Mesothelial cell of epicardium (in vitro differentiated cells): Measurements from ENCODE around the gene XIAP. TPM values are rescaled to one million over a fixed set of nuclear protein-coding genes. Genes with fewer than 3 reads are reported as not detected.
"Not testable (repeated sequence)": the region's sequence is repeated elsewhere in the genome, so short reads cannot be mapped to it uniquely, and the experiment has no call there.

Experiments used
- DNase-seq, 2 experiments: peaks; one replicate each; pipeline ENCODE4 v3.0.0; 2021; ENCODE audit warnings: low spot score in 2 of 2; ENCODE audit not compliant: unreplicated experiment in 2 of 2
- H3K27ac Mint-ChIP-seq: 2 replicates; pipeline ENCODE4 v1.8.0; 2021; ENCODE audit warnings: mixed read lengths
- H3K27me3 Mint-ChIP-seq: 2 replicates; pipeline ENCODE4 v1.8.0; 2021; ENCODE audit warnings: low read depth, mixed read lengths
- H3K36me3 Mint-ChIP-seq: 2 replicates; pipeline ENCODE4 v1.8.0; 2021; ENCODE audit warnings: mixed read lengths
- H3K4me1 Mint-ChIP-seq: 2 replicates; pipeline ENCODE4 v1.8.0; 2021; ENCODE audit warnings: mixed read lengths
- H3K4me3 Mint-ChIP-seq: 2 replicates; pipeline ENCODE4 v1.8.0; 2021; ENCODE audit warnings: mild to moderate bottlenecking, moderate library complexity, mixed read lengths
- H3K9me3 Mint-ChIP-seq: 2 replicates; pipeline ENCODE4 v1.8.0; 2021; ENCODE audit warnings: mixed read lengths
- CTCF ChIP-seq: fragments of 200-600 bp; sonication (generic); IDR thresholded peaks from one replicate; pipeline ENCODE4 v1.5.0; 2021; ENCODE audit warnings: antibody characterized with exemption; ENCODE audit not compliant: unreplicated experiment
- total RNA-seq: library from RNA; stranded (reverse); gene quantifications from 3 replicates; pipeline ENCODE4 v1.2.1, GENCODE V29; 2021

Gene XIAP
- total RNA-seq, 1 donor from 2014 or later, result 42.4 TPM

GRCh38 chrX:123920105-123920785 lies 60.4 kb downstream of the XIAP start:
- H3K27ac Mint-ChIP-seq, result no peak overlapping the region
- no peak for TF ChIP-seq CTCF
- H3K4me1 Mint-ChIP-seq, result peaks cover 3% of the 10 kb centered on the region
- no peak for DNase-seq
- H3K4me3 Mint-ChIP-seq, result no peak overlapping the region
- H3K9me3 Mint-ChIP-seq, result peaks cover 15% of the 10 kb centered on the region
- no peaks in the 10 kb centered on the region for H3K27me3 Mint-ChIP-seq
- H3K36me3 Mint-ChIP-seq, result no peaks in the 10 kb centered on the region

GRCh38 chrX:123923211-123923610 lies 63.4 kb downstream of the XIAP start:
- Mint-ChIP-seq H3K36me3 (no peaks in the 10 kb centered on the region), H3K9me3 (peaks cover 13% of the 10 kb centered on the region), H3K27ac (no peak overlapping the region), H3K4me1 (no peaks in the 10 kb centered on the region), H3K27me3 (no peaks in the 10 kb centered on the region), H3K4me3 (no peak overlapping the region)
- DNase-seq, result no peak
- no peak for TF ChIP-seq CTCF

- Mint-ChIP-seq H3K4me3 (no peak overlapping the region), H3K4me1 (no peaks in the 10 kb centered on the region), H3K27ac (no peak overlapping the region), H3K9me3 (peaks cover 17% of the 10 kb centered on the region), H3K27me3 (no peaks in the 10 kb centered on the region), H3K36me3 (no peaks in the 10 kb centered on the region)
- DNase-seq, result no peak
- no peak for TF ChIP-seq CTCF
These were observed 64.3 kb downstream of the XIAP start for GRCh38 chrX:123924186-123924585.

- peaks cover 23% of the 10 kb centered on the region for H3K9me3 Mint-ChIP-seq
- no peak overlapping the region for H3K4me3 Mint-ChIP-seq
These were observed 68.0 kb downstream of the XIAP start for GRCh38 chrX:123927845-123928244.

GRCh38 chrX:123932055-123932454 lies 72.2 kb downstream of the XIAP start:
- H3K27ac Mint-ChIP-seq, H3K27me3 Mint-ChIP-seq, H3K36me3 Mint-ChIP-seq, H3K4me1 Mint-ChIP-seq, H3K4me3 Mint-ChIP-seq, DNase-seq: not testable (repeated sequence)
- peaks cover 22% of the 10 kb centered on the region for H3K9me3 Mint-ChIP-seq

More at GRCh38 chrX:123927845-123928244, 68.0 kb downstream of the XIAP start:
- Mint-ChIP-seq H3K27ac (no peak overlapping the region), H3K4me1 (no peaks in the 10 kb centered on the region), H3K36me3 (peaks cover 4% of the 10 kb centered on the region), H3K27me3 (no peaks in the 10 kb centered on the region)
- no peak for DNase-seq
- no peak for TF ChIP-seq CTCF

GRCh38 chrX:123943074-123943473 lies 83.2 kb downstream of the XIAP start:
- H3K4me1 Mint-ChIP-seq, result no peaks in the 10 kb centered on the region
- no peaks in the 10 kb centered on the region for H3K36me3 Mint-ChIP-seq
- H3K4me3 Mint-ChIP-seq, result no peak overlapping the region
- no peak for DNase-seq
- H3K27ac Mint-ChIP-seq, result no peak overlapping the region
- no peak for TF ChIP-seq CTCF
- no peaks in the 10 kb centered on the region for H3K27me3 Mint-ChIP-seq
- peaks cover 18% of the 10 kb centered on the region for H3K9me3 Mint-ChIP-seq
